Keratinocyte (primary cell): Measurements from ENCODE around the gene LRRC7.

Experiments
- CTCF ChIP-seq, 3 experiments: IDR thresholded peaks in 1 of 3; conservative IDR thresholded peaks in 1 of 3; optimal IDR thresholded peaks in 1 of 3; 2 replicates in 2 of 3; 3 replicates in 1 of 3; pipeline versions ENCODE3 to v1.5.1; 2011; ENCODE audit warnings: low read length in 3 of 3, mild to moderate bottlenecking in 3 of 3, moderate library complexity in 2 of 3, control low read depth in 1 of 3, inconsistent platforms in 1 of 3; ENCODE audit not compliant: insufficient read depth in 2 of 3; ENCODE audit errors: extremely low read depth in 1 of 3
- EZH2 ChIP-seq: IDR thresholded peaks from one replicate; pipeline ENCODE4 v1.6.1; 2012; ENCODE audit warnings: inconsistent platforms, mild to moderate bottlenecking, low read length, moderate library complexity

- TF ChIP-seq CTCF (optimal IDR thresholded peaks at IDR 0.05 in 1 of 3, IDR thresholded peaks at IDR 0.05 in 1 of 3, conservative IDR thresholded peaks at IDR 0.05 in 1 of 3; ENCODE audit: extremely low read depth in 1 of 3, insufficient read depth in 2 of 3, low read length in 3 of 3) (no peak), EZH2 (no peak)
These were observed 466.2 kb downstream of the LRRC7 start for GRCh38 chr1:70033936-70034335.
